Umbilical cord (tissue), 2 donors: ENCODE data around the gene USB1. TPM values are rescaled to one million over a fixed set of nuclear protein-coding genes. Genes with fewer than 3 reads are reported as not detected.

Source experiments
- DNase-seq: peaks from one replicate; pipeline ENCODE4 v3.0.0-alpha.2; 2015; ENCODE audit warnings: low spot score
- total RNA-seq: library from RNA; depleted of rRNA; stranded (reverse); fragments of >200 nt; gene quantifications from one replicate; pipeline ENCODE4 v1.2.3, GENCODE V29; 2014; ENCODE audit warnings: low replicate concordance; ENCODE audit not compliant: insufficient read depth

Gene USB1
- total RNA-seq, 1 donor from 2014 or later, result 41.4 TPM

DNA sequence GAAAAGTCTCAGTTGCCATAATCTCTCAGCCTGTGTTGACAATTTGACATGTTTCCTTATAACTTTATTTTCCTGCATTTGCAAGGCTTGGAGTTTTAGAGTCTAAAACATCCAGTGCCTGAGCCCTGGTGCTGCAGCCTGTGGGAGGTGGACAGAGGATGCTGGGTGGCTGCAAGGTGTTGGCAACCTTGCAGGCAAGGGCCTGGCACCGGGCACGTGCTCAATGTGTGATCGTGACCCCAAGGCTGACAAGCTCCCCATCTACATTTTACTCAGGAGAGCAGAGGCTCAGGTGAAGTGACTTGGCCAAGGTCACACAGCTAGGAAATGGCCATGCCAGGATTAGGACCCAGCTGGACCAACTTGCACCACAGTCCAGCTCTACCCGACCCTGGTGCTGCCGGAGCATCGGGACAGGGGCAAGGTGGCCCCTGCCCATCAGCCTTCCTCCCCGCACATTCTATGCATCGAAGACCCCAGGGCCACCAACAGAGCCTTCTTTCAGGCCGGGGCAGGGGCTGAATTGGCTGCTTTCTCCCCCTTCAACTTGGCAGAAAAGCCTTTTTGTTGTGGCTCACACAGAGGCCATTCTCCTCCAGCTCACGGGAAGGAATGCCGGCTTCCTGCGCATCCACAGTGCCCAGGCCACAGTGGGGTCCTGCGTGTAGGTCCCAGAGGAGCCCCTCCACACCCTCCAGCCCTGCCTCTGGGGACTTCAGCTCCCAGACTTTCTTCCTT lies 47.5 kb downstream of the USB1 start:
- DNase-seq, result no peak

DNA sequence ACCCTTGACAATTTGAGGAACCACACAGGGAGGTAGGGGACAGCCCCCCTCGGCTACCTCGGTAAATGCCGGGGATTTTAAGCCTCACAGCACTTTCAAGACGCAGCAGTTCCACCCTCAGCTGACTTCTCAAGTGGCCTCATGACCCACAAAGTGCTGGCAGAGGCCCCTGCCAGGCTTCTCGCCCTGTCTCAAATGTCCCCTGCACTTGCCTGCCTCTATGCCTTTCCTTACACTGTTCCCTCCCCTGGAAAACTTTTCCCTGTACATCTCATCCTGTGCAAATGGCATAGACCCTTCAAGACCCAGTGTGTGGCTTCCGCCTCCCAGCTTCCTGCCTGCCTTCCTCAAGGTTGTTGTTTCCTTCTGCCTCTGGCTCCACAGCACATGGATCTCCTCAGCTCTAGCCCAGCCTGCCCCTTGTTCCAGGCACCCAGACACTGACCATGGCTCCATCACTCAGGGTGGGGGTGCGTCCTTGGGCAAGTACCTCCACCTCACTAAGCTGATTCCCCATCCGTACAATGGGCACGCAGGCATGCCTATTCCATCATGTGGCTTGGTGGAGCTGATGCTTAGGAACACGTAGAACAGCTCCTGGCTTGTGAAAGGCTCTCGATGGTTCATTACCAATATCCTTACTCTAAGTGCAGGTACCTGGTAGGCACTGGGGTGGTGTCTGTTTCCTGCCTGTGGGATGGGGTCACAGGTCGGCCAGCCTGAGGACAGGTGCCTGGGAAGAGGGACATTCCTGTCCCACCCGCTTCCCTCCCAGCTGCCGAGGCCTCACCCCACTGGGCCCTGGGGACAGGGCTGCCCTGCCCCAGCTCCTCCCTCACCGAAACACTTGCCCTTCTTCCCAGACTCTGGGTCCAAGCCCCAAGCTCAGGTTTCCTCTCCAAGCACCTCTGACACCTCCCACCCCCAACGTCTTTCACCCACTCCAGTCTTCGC lies 48.3 kb downstream of the USB1 start:
- DNase-seq, result no peak

- DNase-seq, result no peak
These were observed 50.1 kb downstream of the USB1 start for GRCh38 chr16:58051296-58051695.

GRCh38 chr16:58051821-58052603 lies 50.8 kb downstream of the USB1 start:
- no peak for DNase-seq

- DNase-seq, result no peak
These were observed 52.4 kb downstream of the USB1 start for GRCh38 chr16:58053682-58054005.

- no peak for DNase-seq
These were observed 53.1 kb downstream of the USB1 start for GRCh38 chr16:58054289-58054688.

- no peak for DNase-seq
These were observed 55.4 kb downstream of the USB1 start for GRCh38 chr16:58056580-58056979.

DNA sequence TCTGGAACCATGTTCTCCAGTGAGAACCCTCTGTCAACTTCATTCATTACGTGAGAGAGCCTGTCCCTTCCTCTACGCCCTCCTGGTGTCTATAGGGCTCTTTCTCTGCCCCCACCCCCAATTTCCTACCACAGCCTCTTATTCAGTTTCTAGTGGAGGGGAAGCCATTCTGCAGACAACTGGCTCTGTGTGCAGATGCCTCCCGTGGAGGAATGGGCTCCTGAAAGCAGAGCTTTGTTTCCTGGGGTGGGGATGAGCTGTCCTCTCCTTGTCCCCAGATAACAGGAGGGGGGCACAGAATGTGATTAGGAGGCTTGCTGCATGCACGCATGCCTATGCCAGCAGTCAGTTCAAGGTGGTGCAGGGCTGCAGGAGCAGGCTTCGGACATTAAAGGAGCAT lies 55.9 kb downstream of the USB1 start:
- no peak for DNase-seq

DNA sequence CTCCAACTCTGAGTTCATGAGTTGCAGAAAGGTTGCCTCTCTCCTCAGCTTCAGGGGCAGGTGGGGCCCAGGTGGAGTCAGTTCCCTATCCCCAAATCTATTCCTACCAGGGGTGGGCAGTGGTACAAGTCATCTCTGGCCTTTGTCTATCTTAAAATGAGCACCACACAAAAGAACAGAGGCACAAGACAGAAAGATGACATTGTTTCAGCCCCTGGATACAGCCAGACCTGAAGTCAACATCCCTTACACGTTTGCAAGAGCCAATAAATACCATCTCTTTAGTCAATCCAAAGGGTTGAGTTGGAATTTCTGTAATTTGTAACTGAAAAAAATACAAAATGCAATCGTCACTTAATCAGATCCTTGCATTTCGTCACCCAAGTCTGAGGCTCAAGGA lies 56.6 kb downstream of the USB1 start:
- DNase-seq, result no peak

DNA sequence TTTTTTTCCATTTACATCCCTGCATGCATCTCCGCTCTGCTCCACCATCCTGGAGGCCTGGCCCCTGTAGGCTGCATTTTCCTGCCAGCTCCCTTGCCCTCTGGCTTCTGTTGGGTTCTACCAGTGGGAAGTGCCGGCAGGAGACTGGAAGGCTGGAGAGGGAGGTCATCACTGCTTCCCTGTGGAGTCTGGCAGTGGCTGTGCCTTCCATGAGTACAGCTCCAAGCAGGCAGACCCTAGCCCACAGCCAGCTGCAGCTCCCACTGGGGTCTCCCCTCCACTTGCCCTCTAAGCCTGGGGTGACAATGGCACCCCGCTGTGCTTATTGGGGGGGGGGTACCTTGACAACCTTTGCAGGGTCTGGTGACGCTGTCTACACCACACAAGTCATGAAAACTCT lies 61.6 kb downstream of the USB1 start:
- no peak for DNase-seq

DNA sequence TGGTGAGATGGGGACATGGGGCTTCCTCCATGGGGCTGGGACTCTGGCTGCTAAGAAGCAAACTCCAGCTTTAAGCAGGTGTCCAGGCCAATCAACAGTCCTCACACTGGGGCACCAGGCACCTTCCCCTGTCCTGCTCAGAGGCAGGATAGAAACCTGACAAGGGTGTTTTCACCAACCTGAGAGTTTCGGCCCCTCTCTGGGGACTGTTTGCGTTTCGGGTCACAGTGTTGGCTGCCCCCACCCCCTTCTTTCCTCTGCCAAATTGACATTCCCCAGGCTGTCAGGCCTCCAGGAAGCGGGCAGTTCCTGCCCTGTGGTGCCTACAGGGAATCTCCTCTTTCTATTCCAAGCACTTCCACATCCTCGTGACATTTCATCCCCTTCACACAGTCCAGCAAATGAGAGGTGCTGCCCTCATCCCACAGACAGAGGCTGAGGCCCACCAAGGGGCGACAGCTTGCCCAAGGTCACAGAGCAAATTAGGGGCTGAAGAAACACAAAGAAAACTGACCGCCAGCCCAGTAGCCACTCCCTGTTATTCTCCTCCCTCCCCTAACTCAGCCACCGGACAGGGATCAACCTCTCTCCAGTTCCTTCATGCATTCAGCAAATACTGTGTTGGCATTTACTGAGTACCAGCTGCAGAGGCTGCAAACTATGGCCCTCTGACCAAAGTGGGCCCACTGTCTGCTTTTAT lies 62.3 kb downstream of the USB1 start:
- DNase-seq, result no peak

- DNase-seq, result no peak
These were observed 69.4 kb downstream of the USB1 start for GRCh38 chr16:58070585-58070984.

Other genes starting within 250 kb of the USB1 start
- gene KIFC3, start 198.9 kb upstream of the USB1 start, total RNA-seq, result 40.7 TPM
- gene CNGB1, start 30.3 kb upstream of the USB1 start, total RNA-seq, result 0.72 TPM
- gene ZNF319, start 735 bp upstream of the USB1 start, total RNA-seq, result 12.0 TPM
- 1.7 TPM for gene MMP15, start 24.3 kb downstream of the USB1 start, total RNA-seq
- 40.9 TPM for gene CFAP20, start 128.0 kb downstream of the USB1 start, total RNA-seq
- gene CSNK2A2, start 196.7 kb downstream of the USB1 start, total RNA-seq, result 16.9 TPM